Measurements from ENCODE around the gene VAMP1.
"Not testable (repeated sequence)": the region's sequence is repeated elsewhere in the genome, so short reads cannot be mapped to it uniquely, and the experiment has no call there.

Gene VAMP1

GRCh38 chr12:6494968-6495367 is 24.5 kb upstream of the VAMP1 start:
- DNase-seq (ENCODE audit: extremely low spot score) = no peak
- ChIA-PET CTCF (interaction anchor here (0.7 to 2.4 kb wide), 7 partner anchors 11 to 71 kb away, joined by 4 to 6 read pairs (median 4); no protein-coding TSS in a partner anchor), POLR2A (interaction anchor here (0.9 to 1.1 kb wide), 3 partner anchors 24 to 39 kb away, joined by 3 to 6 read pairs (median 4); partner anchors contain the start of gene VAMP1)
- TF ChIP-seq, protein P1, sequence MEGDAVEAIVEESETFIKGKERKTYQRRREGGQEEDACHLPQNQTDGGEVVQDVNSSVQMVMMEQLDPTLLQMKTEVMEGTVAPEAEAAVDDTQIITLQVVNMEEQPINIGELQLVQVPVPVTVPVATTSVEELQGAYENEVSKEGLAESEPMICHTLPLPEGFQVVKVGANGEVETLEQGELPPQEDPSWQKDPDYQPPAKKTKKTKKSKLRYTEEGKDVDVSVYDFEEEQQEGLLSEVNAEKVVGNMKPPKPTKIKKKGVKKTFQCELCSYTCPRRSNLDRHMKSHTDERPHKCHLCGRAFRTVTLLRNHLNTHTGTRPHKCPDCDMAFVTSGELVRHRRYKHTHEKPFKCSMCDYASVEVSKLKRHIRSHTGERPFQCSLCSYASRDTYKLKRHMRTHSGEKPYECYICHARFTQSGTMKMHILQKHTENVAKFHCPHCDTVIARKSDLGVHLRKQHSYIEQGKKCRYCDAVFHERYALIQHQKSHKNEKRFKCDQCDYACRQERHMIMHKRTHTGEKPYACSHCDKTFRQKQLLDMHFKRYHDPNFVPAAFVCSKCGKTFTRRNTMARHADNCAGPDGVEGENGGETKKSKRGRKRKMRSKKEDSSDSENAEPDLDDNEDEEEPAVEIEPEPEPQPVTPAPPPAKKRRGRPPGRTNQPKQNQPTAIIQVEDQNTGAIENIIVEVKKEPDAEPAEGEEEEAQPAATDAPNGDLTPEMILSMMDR (IDR thresholded peaks at IDR 0.05; ENCODE audit: control extremely low read depth, extremely low read depth, low read depth, missing control alignments) = no peak

GRCh38 chr12:6494258-6494743 is 23.8 kb upstream of the VAMP1 start:
- ChIA-PET POLR2A (interaction anchor here (0.9 kb wide), 1 partner anchor 24 kb away, joined by 4 read pairs; the partner anchor contains the start of gene VAMP1), CTCF (interaction anchor here (0.7 to 2.4 kb wide), 7 partner anchors 12 to 70 kb away, joined by 4 to 6 read pairs (median 4); no protein-coding TSS in a partner anchor)
- TF ChIP-seq, protein P1 (IDR thresholded peaks at IDR 0.05; ENCODE audit: control extremely low read depth, extremely low read depth, low read depth, missing control alignments) = no peak
- no peak for DNase-seq (ENCODE audit: extremely low spot score)

- CTCF ChIA-PET = interaction anchor here (0.8 to 1.9 kb wide), 8 partner anchors 24 to 298 kb away, joined by 3 to 10 read pairs (median 4); partner anchors contain the start of gene VAMP1
- DNase-seq (ENCODE audit: extremely low spot score) = peak; percentile 96
Measured at GRCh38 chr12:6493497-6494257, 23.2 kb upstream of the VAMP1 start, which contains the start of gene NCAPD2. TSS of gene NCAPD2 (plus strand) at chr12:6494102. CDS start at chr12:6495099, 997 bp downstream.

GRCh38 chr12:6492838-6493496 is 22.5 kb upstream of the VAMP1 start, which contains the start of gene MRPL51:
TSS of gene MRPL51 (minus strand) at chr12:6493262. CDS start at chr12:6493136, 126 bp downstream.
- peak; percentile 94 for DNase-seq (ENCODE audit: extremely low spot score)
- ChIA-PET CTCF (interaction anchor here (0.8 to 1.9 kb wide), 7 partner anchors 23 to 297 kb away, joined by 3 to 10 read pairs (median 4); partner anchors contain the start of gene VAMP1), POLR2A (interaction anchor here (0.8 to 2.5 kb wide), 4 partner anchors 23 to 197 kb away, joined by 3 to 31 read pairs (median 10); partner anchors contain the start of genes GAPDH, VAMP1 and ZNF384)
- TF ChIP-seq, protein P1 (IDR thresholded peaks at IDR 0.05; ENCODE audit: control extremely low read depth, extremely low read depth, low read depth, missing control alignments) = no peak

More at GRCh38 chr12:6493497-6494257, 23.2 kb upstream of the VAMP1 start, which contains the start of gene NCAPD2:
- POLR2A ChIA-PET = interaction anchor here (0.8 to 2.5 kb wide), 5 partner anchors 23 to 196 kb away, joined by 3 to 31 read pairs (median 4); partner anchors contain the start of genes GAPDH, VAMP1 and ZNF384
- TF ChIP-seq, protein P1 (IDR thresholded peaks at IDR 0.05; ENCODE audit: control extremely low read depth, extremely low read depth, low read depth, missing control alignments) = no peak

GRCh38 chr12:6490673-6491072 is 20.2 kb upstream of the VAMP1 start:
- ChIA-PET POLR2A (interaction anchor here (0.5 to 0.8 kb wide), 5 partner anchors 11 to 234 kb away, joined by 3 to 11 read pairs (median 4); partner anchors contain the start of gene VAMP1), CTCF (interaction anchor here (1.1 to 1.5 kb wide), 2 partner anchors 11 to 48 kb away, joined by 3 read pairs; no protein-coding TSS in a partner anchor)
- DNase-seq (ENCODE audit: extremely low spot score) = not testable (repeated sequence)

DNA sequence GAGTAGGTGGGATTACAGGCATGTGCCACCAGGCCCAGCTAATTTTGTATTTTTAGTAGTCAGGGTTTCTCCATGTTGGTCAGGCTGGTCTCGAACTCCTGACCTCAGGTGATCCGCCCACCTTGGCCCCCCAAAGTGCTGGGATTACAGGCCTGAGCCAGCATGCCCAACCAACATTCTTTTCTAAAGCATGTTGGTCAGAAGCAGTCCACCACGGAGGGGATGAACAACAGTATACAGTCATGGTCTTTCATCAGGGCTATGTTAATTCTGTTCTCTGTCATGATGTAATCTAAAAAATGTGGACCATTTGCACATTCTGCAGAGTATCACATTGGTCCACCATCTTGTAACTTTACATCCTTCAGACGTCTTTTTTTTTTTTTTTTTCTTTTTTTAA is 19.0 kb upstream of the VAMP1 start:
- CTCF ChIA-PET = interaction anchor here (3.2 kb wide), 1 partner anchor 49 kb away, joined by 13 read pairs; no protein-coding TSS in a partner anchor
- POLR2A ChIA-PET = interaction anchor here (0.6 to 2.8 kb wide), 2 partner anchors 18 to 19 kb away, joined by 3 to 16 read pairs; partner anchors contain the start of gene VAMP1
- TF ChIP-seq, protein P1 (IDR thresholded peaks at IDR 0.05; ENCODE audit: control extremely low read depth, extremely low read depth, low read depth, missing control alignments) = no peak
- no peak for DNase-seq (ENCODE audit: extremely low spot score)

Data from GM10248 (cell line).